GM23338 (cell line): ENCODE data around the gene TTYH3. TPM values are rescaled to one million over a fixed set of nuclear protein-coding genes. Genes with fewer than 3 reads are reported as not detected.

Experiments used
- ATAC-seq: fragments of 200-7000 bp; cut with Tn5 transposase; 3 replicates; pipeline ENCODE4 v1.9.1; 2020
- DNase-seq: peaks from one replicate; pipeline ENCODE4 v3.0.0-alpha.2; 2015; ENCODE audit warnings: low spot score
- H2AFZ ChIP-seq: fragments of 200-600 bp; sonication (generic); 2 replicates; pipeline ENCODE4 v1.8.0; 2016; ENCODE audit warnings: antibody characterized with exemption, mild to moderate bottlenecking, moderate library complexity
- H3F3A ChIP-seq: fragments of 200-600 bp; sonication (generic); replicated peaks from 2 replicates; pipeline ENCODE4 v1.8.0; 2017; ENCODE audit warnings: antibody characterized with exemption, mixed run types, low read depth
- H3K27ac ChIP-seq: fragments of 200-600 bp; sonication (generic); 2 replicates; pipeline ENCODE4 v1.6.1; 2016; ENCODE audit warnings: low read depth
- H3K27me3 ChIP-seq: fragments of 200-600 bp; sonication (generic); 2 replicates; pipeline ENCODE4 v1.8.0; 2016; ENCODE audit warnings: mild to moderate bottlenecking, mixed run types, moderate library complexity; ENCODE audit not compliant: insufficient read depth
- H3K36me3 ChIP-seq: fragments of 200-600 bp; sonication (generic); 2 replicates; pipeline ENCODE4 v1.8.0; 2016; ENCODE audit warnings: mild to moderate bottlenecking; ENCODE audit not compliant: insufficient read depth
- H3K4me1 ChIP-seq: fragments of 200-600 bp; sonication (generic); 2 replicates; pipeline ENCODE4 v1.8.0; 2016; ENCODE audit warnings: mild to moderate bottlenecking, moderate library complexity; ENCODE audit not compliant: insufficient read depth
- H3K4me2 ChIP-seq: fragments of 200-600 bp; sonication (generic); 2 replicates; pipeline ENCODE4 v1.7.1; 2017; ENCODE audit warnings: mixed run types
- H3K4me3 ChIP-seq: fragments of 200-600 bp; sonication (generic); 2 replicates; pipeline ENCODE4 v1.6.1; 2016; ENCODE audit warnings: mixed run types
- H3K79me2 ChIP-seq: fragments of 200-600 bp; sonication (generic); replicated peaks from 2 replicates; pipeline ENCODE4 v1.8.0; 2017; ENCODE audit warnings: mild to moderate bottlenecking; ENCODE audit not compliant: insufficient read depth
- H3K9me2 ChIP-seq: fragments of 200-600 bp; sonication (generic); 2 replicates; pipeline ENCODE4 v1.8.0; 2017; ENCODE audit not compliant: insufficient read depth
- H4K20me1 ChIP-seq: fragments of 200-600 bp; sonication (generic); replicated peaks from 2 replicates; pipeline ENCODE4 v1.8.0; 2017; ENCODE audit warnings: mild to moderate bottlenecking; ENCODE audit not compliant: insufficient read depth
- H3K27ac Mint-ChIP-seq: 2 replicates; pipeline ENCODE4 v1.8.0; 2020; ENCODE audit warnings: inconsistent platforms, mild to moderate bottlenecking, moderate library complexity, mixed read lengths
- H3K27me3 Mint-ChIP-seq: 3 replicates; pipeline ENCODE4 v1.8.0; 2022; ENCODE audit warnings: low read depth, mild to moderate bottlenecking, moderate library complexity, mixed read lengths, inconsistent platforms; ENCODE audit not compliant: insufficient read depth, poor library complexity
- H3K36me3 Mint-ChIP-seq: 3 replicates; pipeline ENCODE4 v1.8.0; 2021; ENCODE audit warnings: low read depth, mild to moderate bottlenecking, inconsistent platforms, moderate library complexity, mixed read lengths
- H3K4me1 Mint-ChIP-seq: 3 replicates; pipeline ENCODE4 v1.8.0; 2020; ENCODE audit warnings: mild to moderate bottlenecking, inconsistent platforms, mixed read lengths
- H3K4me3 Mint-ChIP-seq: 3 replicates; pipeline ENCODE4 v1.8.0; 2021; ENCODE audit warnings: moderate library complexity, mild to moderate bottlenecking, inconsistent platforms, mixed read lengths
- H3K9me3 Mint-ChIP-seq: 3 replicates; pipeline ENCODE4 v1.8.0; 2020; ENCODE audit warnings: moderate library complexity, mild to moderate bottlenecking, inconsistent platforms, mixed read lengths
- CREB1 ChIP-seq: fragments of 250-450 bp; sonication (Bioruptor Pico); IDR thresholded peaks from 2 replicates; pipeline ENCODE4 v1.5.0; 2020; ENCODE audit warnings: low read depth, mild to moderate bottlenecking, moderate library complexity
- EZH2 ChIP-seq: fragments of 200-600 bp; sonication (generic); IDR thresholded peaks from one replicate; pipeline ENCODE4 v1.8.0; 2017; ENCODE audit warnings: antibody characterized with exemption, mild to moderate bottlenecking, low read depth; ENCODE audit not compliant: unreplicated experiment
- EZH2phosphoT487 ChIP-seq: fragments of 200-600 bp; sonication (generic); IDR thresholded peaks from one replicate; pipeline ENCODE4 v1.8.1; 2018; ENCODE audit warnings: antibody characterized with exemption; ENCODE audit not compliant: unreplicated experiment
- JUNB ChIP-seq: IDR thresholded peaks from one replicate; pipeline ENCODE4 v1.6.1; 2016; ENCODE audit warnings: antibody characterized with exemption; ENCODE audit not compliant: unreplicated experiment
- NANOG ChIP-seq: IDR thresholded peaks from 2 replicates; pipeline ENCODE4 v1.6.1; 2016; ENCODE audit warnings: antibody characterized with exemption, borderline replicate concordance
- POLR2AphosphoS5 ChIP-seq: IDR thresholded peaks from 2 replicates; pipeline ENCODE4 v1.6.1; 2016; ENCODE audit warnings: antibody characterized with exemption, low read depth
- REST ChIP-seq: IDR thresholded peaks from one replicate; pipeline ENCODE4 v1.6.1; 2018; ENCODE audit warnings: antibody characterized with exemption; ENCODE audit not compliant: unreplicated experiment
- STAT1 ChIP-seq: IDR thresholded peaks from one replicate; pipeline ENCODE4 v1.6.1; 2016; ENCODE audit warnings: antibody characterized with exemption; ENCODE audit not compliant: unreplicated experiment
- ZNF114 ChIP-seq: fragments of 250-450 bp; sonication (Bioruptor Pico); IDR thresholded peaks from 2 replicates; pipeline ENCODE4 v1.5.0; 2020; ENCODE audit warnings: mild to moderate bottlenecking, moderate library complexity
- ZNF331 ChIP-seq: fragments of 250-450 bp; sonication (Bioruptor Pico); IDR thresholded peaks from 2 replicates; pipeline ENCODE4 v1.5.0; 2020; ENCODE audit warnings: low read depth, mild to moderate bottlenecking, moderate library complexity
- polyA plus RNA-seq: library from polyadenylated mRNA; unstranded; fragments of >200 nt; fragmentation: Nextera tagmentation; extraction: Ambion mirVana; gene quantifications from 2 replicates; pipeline ENCODE4 v1.2.1, GENCODE V29; 2016
- total RNA-seq: library from RNA; depleted of rRNA; stranded (reverse); fragments of >200 nt; shearing (Covaris generic); gene quantifications from 2 replicates; pipeline ENCODE4 v1.2.3, GENCODE V29; 2014
- TF ChIP-seq, protein P1 (sequence below): IDR thresholded peaks from 2 replicates; pipeline ENCODE4 v1.6.1; 2016; ENCODE audit warnings: antibody characterized with exemption
- TF ChIP-seq, protein P2 (sequence below), 2 experiments: fragments of 200-600 bp in 1 of 2; sonication (generic) in 1 of 2; conservative IDR thresholded peaks; 2 replicates each; pipeline versions ENCODE4 v1.5.1 to v1.6.1; 2016 to 2017; ENCODE audit warnings: antibody characterized with exemption in 2 of 2, low read depth in 2 of 2, mild to moderate bottlenecking in 2 of 2, moderate library complexity in 1 of 2
- TF ChIP-seq, protein P3 (sequence below): fragments of 250-450 bp; sonication (Bioruptor Pico); IDR thresholded peaks from 2 replicates; pipeline ENCODE4 v1.5.0; 2020; ENCODE audit warnings: mild to moderate bottlenecking, moderate library complexity

Gene TTYH3
- total and polyA plus RNA-seq, 2 experiments from 2014 or later: 59.6 to 126 TPM

GRCh38 chr7:2612445-2613097, 19.2 kb upstream of the TTYH3 start:
- TF ChIP-seq JUNB (no peak), EZH2 (no peak), POLR2AphosphoS5 (no peak), ZNF331 (CRISPR knock-in tag) (no peak), NANOG (no peak), CREB1 (CRISPR knock-in tag) (no peak), STAT1 (no peak), EZH2phosphoT487 (no peak), REST (no peak), ZNF114 (CRISPR knock-in tag) (no peak)
- TF ChIP-seq, protein P1, sequence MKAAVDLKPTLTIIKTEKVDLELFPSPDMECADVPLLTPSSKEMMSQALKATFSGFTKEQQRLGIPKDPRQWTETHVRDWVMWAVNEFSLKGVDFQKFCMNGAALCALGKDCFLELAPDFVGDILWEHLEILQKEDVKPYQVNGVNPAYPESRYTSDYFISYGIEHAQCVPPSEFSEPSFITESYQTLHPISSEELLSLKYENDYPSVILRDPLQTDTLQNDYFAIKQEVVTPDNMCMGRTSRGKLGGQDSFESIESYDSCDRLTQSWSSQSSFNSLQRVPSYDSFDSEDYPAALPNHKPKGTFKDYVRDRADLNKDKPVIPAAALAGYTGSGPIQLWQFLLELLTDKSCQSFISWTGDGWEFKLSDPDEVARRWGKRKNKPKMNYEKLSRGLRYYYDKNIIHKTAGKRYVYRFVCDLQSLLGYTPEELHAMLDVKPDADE: no peak
- TF ChIP-seq, protein P2, sequence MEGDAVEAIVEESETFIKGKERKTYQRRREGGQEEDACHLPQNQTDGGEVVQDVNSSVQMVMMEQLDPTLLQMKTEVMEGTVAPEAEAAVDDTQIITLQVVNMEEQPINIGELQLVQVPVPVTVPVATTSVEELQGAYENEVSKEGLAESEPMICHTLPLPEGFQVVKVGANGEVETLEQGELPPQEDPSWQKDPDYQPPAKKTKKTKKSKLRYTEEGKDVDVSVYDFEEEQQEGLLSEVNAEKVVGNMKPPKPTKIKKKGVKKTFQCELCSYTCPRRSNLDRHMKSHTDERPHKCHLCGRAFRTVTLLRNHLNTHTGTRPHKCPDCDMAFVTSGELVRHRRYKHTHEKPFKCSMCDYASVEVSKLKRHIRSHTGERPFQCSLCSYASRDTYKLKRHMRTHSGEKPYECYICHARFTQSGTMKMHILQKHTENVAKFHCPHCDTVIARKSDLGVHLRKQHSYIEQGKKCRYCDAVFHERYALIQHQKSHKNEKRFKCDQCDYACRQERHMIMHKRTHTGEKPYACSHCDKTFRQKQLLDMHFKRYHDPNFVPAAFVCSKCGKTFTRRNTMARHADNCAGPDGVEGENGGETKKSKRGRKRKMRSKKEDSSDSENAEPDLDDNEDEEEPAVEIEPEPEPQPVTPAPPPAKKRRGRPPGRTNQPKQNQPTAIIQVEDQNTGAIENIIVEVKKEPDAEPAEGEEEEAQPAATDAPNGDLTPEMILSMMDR (conservative IDR thresholded peaks at IDR 0.05; ENCODE audit: low read depth in 2 of 2): no peak
- TF ChIP-seq, protein P3, sequence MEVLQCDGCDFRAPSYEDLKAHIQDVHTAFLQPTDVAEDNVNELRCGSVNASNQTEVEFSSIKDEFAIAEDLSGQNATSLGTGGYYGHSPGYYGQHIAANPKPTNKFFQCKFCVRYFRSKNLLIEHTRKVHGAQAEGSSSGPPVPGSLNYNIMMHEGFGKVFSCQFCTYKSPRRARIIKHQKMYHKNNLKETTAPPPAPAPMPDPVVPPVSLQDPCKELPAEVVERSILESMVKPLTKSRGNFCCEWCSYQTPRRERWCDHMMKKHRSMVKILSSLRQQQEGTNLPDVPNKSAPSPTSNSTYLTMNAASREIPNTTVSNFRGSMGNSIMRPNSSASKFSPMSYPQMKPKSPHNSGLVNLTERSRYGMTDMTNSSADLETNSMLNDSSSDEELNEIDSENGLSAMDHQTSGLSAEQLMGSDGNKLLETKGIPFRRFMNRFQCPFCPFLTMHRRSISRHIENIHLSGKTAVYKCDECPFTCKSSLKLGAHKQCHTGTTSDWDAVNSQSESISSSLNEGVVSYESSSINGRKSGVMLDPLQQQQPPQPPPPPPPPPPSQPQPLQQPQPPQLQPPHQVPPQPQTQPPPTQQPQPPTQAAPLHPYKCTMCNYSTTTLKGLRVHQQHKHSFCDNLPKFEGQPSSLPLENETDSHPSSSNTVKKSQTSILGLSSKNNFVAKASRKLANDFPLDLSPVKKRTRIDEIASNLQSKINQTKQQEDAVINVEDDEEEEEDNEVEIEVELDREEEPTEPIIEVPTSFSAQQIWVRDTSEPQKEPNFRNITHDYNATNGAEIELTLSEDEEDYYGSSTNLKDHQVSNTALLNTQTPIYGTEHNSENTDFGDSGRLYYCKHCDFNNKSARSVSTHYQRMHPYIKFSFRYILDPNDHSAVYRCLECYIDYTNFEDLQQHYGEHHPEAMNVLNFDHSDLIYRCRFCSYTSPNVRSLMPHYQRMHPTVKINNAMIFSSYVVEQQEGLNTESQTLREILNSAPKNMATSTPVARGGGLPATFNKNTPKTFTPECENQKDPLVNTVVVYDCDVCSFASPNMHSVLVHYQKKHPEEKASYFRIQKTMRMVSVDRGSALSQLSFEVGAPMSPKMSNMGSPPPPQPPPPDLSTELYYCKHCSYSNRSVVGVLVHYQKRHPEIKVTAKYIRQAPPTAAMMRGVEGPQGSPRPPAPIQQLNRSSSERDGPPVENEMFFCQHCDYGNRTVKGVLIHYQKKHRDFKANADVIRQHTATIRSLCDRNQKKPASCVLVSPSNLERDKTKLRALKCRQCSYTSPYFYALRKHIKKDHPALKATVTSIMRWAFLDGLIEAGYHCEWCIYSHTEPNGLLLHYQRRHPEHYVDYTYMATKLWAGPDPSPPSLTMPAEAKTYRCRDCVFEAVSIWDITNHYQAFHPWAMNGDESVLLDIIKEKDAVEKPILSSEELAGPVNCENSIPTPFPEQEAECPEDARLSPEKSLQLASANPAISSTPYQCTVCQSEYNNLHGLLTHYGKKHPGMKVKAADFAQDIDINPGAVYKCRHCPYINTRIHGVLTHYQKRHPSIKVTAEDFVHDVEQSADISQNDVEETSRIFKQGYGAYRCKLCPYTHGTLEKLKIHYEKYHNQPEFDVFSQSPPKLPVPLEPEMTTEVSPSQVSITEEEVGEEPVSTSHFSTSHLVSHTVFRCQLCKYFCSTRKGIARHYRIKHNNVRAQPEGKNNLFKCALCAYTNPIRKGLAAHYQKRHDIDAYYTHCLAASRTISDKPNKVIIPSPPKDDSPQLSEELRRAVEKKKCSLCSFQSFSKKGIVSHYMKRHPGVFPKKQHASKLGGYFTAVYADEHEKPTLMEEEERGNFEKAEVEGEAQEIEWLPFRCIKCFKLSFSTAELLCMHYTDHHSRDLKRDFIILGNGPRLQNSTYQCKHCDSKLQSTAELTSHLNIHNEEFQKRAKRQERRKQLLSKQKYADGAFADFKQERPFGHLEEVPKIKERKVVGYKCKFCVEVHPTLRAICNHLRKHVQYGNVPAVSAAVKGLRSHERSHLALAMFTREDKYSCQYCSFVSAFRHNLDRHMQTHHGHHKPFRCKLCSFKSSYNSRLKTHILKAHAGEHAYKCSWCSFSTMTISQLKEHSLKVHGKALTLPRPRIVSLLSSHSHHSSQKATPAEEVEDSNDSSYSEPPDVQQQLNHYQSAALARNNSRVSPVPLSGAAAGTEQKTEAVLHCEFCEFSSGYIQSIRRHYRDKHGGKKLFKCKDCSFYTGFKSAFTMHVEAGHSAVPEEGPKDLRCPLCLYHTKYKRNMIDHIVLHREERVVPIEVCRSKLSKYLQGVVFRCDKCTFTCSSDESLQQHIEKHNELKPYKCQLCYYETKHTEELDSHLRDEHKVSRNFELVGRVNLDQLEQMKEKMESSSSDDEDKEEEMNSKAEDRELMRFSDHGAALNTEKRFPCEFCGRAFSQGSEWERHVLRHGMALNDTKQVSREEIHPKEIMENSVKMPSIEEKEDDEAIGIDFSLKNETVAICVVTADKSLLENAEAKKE (CRISPR knock-in tag): no peak
- peak overlapping the region; percentile 39; the same call in 1 of the 2 replicates for H3K27ac ChIP-seq
- Mint-ChIP-seq H3K27me3 (peaks cover 29% of the 10 kb centered on the region), H3K36me3 (no peaks in the 10 kb centered on the region), H3K27ac (no peak overlapping the region; the same call in 1 of the 2 replicates), H3K4me1 (peaks cover 33% of the 10 kb centered on the region), H3K9me3 (no peaks in the 10 kb centered on the region), H3K4me3 (no peak overlapping the region)
- H4K20me1 ChIP-seq: no peaks in the 10 kb centered on the region
- ATAC-seq (peak; percentile 74), DNase-seq (peak; percentile 90)
- H3K4me2 ChIP-seq: no peak overlapping the region
- no peaks in the 10 kb centered on the region for H3K9me2 ChIP-seq
- H3F3A ChIP-seq: 0 out of 2 replicates have a peak, but pooled peaks cover under 1% of the 10 kb centered on the region
- no peaks in the 10 kb centered on the region for H3K27me3 ChIP-seq
- H3K79me2 ChIP-seq: no peaks in the 10 kb centered on the region
- no peaks in the 10 kb centered on the region for H3K36me3 ChIP-seq
- H3K4me3 ChIP-seq: no peak overlapping the region
- H2AFZ ChIP-seq: no peak overlapping the region
- peaks cover 9% of the 10 kb centered on the region for H3K4me1 ChIP-seq
